Measurements from ENCODE around the gene ZNF462.

Gene ZNF462

DNA sequence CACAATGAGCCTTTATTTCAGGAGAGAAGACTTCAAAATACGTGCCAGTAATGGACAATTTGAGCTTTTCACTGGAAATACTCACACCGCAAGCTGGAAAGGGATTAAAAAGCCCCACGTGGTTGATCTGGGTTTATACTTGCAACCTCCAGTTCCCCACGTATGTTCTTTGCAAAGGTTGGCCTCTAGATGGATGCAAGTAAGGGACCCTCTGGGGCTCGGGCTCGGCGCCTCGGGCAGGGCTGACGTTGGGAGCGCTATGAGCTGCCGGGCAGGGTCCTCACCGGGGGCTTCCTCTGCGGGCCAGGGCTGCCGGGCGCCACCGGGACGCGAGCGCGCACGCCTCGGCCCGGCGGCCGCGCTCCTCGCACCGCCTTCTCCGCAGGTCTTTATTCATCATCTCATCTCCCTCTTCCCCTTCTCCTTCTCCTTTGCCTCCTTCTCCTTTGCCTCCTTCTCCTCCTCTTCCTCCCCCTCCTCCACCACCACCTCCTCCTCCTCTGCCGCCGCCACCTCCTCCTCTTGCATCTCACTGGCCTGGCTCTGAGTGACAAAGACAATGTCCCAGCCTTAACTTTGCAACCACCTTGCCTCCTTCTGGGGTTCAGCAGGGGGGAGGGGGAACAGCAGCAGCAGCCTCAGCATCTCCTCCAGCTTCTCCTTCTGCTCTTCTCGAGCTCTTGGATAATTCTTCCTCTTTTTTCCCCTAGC is 701 bp upstream of the ZNF462 start:
- no peak for DNase-seq

DNA sequence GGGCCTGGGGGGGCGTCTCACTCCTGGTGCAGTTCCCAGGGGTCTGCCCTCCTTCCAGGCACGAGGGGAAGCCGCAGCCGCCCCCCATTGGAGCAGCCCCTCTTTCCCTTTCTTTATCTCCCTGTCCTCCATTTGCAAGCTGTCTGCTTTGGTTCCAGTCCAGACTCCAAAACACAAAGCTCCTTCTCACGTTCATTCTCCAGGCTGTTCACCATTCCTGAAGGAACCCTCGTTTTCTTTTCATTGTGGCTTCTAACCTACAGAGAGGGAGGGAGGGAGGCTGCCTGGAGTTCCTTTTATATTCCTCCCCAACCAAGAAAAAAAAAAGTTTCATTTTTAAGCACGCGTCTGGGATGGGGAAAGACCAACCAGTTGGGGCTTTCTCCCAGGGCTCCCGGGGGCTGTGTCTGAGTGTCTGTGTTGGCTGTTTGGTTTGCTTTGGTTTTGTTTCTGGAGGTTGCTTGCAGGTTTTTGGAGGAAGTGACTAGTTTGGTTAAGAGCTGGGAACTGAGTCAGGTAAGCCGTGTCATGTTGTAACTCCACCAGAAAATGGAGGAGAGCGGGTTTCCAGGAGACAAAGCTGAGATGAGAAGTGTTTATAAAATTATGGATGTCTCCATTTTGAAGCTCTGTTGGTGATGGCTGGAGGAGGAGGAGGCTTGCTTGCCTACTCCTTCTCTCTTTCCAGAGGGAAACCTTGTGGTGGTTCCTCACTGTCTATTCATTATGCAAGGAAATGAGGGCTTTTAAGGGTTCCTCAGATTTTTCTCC is 1.6 kb downstream of the ZNF462 start:
- DNase-seq, result no peak

DNA sequence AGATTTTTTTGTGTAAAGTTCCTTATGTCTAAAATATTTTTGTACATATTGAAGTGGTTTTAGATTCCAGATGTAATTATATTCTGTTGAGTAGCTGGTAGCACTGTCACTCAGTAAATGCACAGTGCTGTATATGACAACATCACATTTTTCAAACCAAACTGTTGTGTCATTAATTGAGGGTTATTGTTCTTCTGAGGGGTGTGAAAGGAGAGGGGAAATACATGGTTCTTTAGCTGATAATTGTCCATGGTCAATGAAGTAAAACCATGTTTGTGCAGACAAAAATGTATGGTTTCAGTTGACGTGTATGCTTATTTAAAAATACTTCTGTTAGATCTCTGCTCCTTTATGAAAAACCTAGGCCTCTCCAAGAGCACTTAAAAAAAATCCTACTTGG is 3.3 kb downstream of the ZNF462 start:
- no peak for DNase-seq

DNA sequence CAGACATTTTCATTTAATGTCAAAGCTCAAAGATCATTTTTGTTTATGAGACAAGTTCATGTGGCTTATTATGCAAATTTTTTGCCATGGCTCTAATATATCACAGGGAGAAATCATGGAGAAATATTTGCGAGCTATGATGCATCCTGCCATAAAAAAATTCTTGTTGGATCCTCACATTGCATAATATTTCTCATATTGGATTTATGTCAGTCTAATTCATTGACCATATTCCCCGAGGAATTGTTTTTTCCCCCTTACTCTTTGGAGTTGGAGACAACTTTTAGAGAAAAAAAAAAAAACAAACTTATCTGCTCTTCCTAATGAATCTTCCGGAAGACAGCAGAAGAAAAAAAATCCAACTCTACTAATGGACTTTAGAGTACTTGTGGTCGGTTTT is 4.3 kb downstream of the ZNF462 start:
- no peak for DNase-seq

DNA sequence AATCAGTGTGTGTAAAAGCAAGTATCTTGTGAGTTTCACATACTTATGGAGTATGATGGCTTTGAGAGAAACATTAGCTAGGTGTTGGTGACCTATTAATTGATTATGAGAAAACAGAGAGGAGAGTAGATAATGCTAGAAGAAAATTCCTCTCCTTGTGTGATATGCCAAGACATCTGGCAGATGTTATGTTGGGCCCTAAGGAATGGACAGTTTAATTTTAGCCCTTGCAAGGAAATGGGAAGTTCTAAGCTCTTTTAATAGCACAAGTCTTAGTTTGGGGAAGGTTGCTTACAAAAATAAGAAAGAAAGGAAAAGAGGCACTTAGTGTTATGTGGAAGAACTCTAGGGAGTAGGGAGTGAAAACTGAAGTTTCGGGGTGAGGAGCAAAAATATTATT is 5.1 kb downstream of the ZNF462 start:
- no peak for DNase-seq

DNA sequence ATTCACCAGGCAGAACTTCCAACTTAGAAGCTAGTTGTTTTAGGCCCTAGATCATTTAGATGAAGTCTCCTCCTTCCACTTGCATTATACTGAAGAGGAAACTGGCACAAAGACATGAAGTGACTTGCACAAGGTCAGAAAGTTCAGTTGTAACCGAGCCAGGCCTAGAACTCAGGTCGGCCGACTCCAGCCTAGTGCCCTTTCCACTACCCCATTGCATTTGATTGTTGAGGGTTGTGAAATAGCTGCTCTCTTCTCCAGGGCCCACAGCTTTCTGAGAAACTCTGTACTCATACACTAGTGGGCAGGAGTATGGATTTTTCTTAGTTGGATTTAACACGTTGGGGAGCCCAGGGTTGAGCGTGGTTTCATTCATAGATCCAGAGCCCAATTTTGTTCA is 5.6 kb downstream of the ZNF462 start:
- DNase-seq, result no peak

DNA sequence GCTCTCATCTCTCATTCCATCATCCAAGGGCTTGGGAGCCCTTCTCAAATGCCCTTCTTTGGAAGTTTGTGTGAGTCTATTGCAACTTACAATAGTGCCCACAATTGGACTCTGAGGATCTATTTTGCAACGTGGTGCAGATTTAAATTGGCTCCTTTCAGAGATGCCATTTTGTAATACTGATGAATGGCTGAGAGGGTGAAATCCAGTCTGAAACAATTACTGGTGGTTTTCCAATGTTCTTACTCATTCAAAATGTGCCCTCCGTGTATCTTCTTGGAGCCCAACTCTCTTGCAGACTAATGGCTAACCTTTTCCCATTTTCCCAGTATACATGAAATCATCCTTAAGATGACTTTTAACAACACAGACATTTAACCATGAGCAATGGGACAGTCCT is 6.1 kb downstream of the ZNF462 start:
- DNase-seq, result no peak

DNA sequence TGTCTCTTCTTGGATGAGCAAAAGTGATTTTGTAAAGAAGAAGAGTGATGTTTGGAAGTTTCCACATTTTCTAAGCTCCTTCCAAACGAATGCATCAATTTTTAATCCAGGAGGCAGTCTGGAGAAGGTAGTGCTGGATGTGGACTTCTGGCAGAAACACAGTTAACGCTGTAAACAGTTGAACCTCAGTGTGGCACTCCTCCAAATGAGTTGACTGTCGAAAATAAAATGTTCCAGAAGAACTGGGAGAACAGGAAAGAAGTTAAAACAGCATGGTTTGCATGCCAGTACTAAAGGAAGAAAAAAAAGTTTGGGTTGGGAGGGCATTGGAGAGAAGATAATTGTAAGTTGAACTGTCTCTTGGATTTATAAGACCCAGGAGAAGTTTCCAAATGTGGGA is 6.5 kb downstream of the ZNF462 start:
- DNase-seq, result no peak

DNA sequence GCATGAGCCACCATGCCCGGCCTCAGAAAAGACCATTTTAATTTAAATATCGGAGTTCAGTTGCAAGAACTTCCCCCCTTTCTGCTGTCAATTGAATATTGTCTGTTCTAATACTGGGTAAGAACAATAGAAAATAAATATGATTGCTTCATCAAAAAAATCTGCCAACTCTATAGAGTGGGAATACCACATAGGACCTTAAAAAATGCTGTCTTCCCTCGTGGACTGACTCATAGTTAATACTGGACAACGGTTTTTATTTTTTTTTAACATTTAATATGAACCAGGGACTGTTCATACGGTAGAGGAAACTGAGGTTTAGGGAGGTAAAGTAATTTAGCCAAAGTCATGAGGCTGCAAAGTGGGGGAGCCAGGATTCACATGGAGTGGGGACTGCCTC is 9.7 kb downstream of the ZNF462 start:
- DNase-seq, result no peak

DNA sequence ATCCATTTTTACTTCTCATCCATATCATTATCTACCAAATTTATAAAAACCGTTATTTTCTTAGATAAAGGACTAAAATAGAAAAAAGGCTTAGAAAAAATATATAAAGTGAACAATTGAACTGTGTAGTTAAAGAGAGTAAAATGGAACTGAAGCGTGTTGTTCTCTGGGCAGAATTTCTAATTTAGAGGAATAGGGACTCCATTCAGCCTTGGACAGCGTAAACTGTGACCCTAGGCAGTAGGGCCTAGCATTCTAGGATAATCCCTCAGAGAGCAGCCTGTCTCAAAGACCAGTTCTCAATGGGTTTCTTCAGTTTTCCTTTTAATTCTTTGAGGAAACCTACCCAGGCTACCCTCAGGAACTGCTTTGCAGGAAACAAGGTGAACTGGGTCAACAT is 11.1 kb downstream of the ZNF462 start:
- DNase-seq, result no peak

DNA sequence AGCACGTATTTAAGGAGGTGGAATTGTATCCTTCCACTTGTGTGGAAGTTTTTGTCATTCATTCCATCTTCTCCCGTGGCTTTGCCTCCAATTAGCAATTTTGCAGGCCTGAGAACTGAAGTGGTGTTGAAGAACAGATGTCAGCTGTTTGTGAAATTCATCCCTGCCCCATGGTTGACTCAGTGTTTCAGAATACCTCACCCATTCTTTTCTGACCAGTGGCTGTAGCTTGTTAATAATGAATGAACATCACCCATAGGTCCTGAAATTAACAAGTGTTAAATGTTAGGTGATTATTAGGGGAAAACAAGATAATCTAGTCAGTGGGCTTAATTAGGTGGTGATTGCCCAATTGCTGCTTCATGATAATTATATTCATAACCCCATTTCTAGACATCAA is 11.7 kb downstream of the ZNF462 start:
- no peak for DNase-seq

DNA sequence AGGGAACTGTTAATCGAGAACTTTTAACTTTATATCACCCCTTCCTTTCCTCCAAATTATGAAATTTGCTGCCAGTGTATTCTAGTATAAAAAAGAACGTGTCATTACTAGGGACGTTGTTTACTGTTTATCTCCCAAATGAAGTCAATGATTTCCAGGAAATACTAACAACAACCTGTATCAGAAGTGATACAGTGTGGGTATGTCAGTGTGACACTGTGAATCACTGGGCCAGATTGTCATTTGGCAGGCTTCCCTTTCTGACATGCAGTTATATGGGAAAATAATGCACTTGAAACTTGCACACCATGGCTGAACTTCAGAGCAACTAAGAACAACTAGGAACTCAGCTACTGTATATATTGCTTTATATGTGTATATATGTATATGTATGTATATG is 12.6 kb downstream of the ZNF462 start:
- no peak for DNase-seq

DNA sequence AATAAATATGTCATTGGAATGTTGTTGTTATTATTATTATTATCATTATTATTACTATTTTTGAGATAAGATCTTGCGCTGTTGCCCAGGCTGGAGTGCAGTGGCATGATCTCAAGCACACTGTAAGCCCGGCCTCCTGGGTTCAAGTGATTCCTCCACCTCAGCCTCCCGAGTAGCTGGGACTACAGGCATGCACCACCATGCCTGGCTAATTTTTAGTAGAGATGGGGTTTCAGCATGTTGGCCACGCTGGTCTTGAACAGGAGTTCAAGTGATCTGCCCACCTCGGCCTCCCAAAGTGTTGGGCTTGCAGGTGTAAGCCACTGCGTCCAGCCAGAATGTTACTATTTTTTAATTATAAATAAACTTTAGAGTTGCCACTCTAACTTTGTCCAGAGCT is 14.4 kb downstream of the ZNF462 start:
- no peak for DNase-seq

DNA sequence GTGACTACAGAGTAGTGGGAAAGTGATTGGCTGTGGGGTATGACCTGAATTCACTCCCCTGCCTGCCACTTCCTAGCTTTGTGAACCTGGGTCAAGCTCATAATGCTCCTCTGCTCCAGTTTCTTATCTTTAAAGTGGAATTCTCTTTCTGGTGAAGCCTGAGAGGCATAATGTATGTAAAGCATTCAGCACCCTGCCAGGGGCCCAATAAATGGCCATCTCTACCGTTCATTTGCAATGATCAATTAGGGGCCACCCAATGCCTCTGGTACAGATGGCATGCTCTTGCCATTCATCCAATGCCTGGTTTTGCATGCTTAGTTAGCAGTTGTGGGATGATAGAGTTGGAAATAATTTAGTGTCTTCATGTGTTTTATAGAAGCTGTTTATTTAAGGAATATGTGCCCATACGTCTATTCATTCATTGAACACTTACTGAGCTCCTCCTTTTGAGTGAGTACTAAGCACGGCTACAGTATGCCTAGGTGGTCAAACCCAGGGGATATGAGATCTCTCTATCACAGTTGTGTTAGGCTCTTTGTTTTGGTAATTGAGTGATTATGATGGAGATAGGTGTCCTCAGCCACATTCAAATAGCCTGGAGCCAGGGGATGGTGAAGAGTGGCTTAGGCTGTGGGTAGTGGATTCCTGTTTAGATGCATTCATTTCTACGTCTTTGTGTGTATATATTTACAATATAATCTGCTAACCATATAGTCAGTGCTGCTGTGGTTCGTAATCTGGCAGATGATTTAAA is 15.3 kb downstream of the ZNF462 start:
- DNase-seq, result no peak

DNA sequence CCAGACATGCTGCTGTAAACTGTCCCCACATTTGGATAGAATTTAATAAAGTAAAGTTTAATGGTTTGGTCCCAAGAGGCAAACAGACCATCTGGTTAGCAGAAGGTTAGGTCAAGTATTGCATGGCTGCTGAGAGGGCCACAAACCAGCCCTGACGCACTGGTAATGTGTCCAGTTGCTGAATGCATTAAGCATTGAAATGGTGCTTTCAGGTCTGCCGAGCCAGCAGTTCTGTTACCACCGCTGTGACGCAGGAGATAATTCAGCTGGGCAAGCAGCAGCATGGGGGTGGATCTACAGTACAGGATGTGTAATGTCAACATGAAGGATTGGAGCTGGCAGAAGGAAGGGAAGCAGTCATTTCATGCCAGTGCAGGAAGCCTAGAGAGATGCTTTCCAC is 16.0 kb downstream of the ZNF462 start:
- DNase-seq, result no peak

DNA sequence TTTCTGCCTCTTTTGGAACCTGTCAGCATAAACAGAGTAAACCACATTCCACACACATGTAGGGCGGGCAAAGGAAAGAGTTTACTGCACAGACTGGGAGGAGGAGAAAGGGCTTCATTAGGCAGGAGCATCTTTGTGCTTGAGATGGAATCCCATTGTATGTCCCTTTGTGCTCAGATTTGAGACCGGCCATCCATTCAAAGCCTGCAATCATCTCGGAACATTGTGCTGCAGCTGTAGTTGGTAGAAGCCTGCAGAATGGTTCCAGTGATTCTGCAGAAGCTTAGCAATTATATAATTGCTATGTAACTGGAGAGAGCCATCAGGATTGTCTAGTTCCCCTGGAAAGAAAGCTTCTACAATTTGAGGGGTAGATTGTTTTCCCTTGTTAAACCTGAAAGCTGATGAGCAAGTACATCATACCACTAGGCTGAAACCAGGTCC is 16.5 kb downstream of the ZNF462 start:
- no peak for DNase-seq

DNA sequence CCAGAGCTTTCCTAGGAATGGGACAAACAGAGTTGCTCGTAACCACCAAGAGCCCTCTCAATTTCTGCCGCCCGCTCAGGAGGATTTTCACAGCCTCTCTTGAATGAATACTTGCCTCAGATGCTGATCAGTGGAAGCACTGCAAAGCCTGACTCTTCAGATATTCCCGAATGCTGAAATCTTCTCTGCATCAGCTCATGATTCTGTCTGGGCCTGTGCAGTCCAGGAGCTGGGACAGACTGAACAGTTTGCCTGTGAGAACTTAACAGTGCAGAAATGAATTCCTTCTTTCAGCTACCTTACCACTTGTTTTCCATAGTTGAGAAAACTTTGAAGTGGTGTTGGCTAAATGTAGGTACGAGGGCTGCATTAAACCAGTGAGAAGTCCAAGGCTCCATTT is 17.1 kb downstream of the ZNF462 start:
- no peak for DNase-seq

DNA sequence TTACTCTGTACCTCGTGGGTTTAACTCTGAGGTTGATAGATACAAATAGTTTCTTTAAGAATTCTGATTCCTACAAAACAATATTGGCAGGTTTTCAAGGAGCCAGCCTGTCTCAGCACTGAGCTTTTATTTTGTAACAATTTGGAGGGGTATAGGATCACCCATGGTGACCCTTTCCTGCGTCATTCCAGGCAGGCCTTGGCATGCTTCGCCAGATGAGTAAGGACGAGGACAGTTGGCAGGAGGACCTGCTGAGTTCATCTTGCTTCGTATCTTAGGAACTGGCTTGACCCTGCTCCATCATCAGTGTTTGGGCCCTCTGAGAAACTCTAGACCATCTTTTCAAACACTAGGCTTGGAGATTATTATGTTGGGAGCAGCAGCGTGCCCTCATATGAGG is 17.9 kb downstream of the ZNF462 start:
- no peak for DNase-seq

DNA sequence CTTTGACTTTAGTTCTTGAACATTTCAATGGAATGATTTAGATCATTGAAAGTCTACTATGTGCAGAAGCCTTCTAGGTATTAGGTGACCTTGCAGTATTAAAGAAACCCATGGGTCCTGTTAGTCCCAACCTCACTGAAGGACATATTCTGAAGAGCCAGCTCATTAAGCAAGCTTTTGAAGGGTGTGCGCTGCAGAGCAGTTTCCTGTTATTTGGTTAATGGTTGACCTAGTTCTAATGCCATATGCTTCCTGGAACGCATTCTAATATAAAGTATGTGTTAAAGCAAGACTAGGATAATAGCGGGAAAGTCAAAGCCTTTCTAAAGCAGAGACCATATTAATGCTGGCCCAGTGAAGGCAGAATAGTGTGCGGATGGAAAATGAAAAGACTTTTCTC is 20.1 kb downstream of the ZNF462 start:
- no peak for DNase-seq

DNA sequence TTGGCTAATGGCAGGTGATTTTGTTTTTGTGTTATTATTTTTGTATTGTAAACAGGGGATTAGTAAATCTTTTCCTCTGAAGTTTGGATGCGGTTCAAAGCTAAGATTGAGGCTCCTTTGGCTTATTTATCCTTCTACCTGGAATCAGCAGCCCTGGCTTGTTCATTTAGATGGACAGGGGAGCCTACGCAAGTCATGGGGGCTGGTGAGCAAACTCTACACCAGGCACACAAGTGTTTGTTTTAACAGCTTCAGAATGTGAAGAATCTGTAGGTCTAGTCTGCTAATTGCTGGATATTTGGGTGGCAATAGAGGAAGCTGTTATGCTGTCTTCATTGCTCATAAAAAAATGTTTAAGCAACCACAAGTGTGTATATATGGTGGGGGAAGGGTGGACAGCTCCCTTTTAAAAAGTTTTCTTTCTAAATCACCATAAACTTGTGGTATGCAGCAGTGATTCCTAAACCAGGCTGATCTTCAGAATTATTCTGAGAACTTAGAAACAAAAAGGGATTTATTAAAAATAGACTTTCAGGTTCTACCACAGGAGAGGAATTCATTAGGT is 20.7 kb downstream of the ZNF462 start:
- DNase-seq, result no peak

DNA sequence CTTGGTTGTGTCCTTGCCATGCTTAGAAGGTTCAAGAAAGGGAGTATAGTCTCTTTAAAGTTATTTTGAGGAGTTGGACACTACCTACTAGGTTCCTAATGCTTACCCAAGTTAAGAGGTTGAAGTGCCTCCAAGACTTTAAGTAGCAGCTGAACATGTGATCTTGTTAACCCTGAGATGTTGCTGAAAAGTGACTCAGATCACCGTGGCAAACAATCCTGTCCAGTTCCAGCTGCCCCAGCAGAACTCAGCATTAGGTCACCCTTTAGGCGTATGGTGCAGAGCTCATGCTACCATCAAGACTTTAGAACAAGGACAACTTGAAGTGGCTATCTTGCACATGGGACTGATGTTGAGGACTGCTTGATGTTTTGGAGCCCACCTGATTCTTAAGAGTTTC is 22.5 kb downstream of the ZNF462 start:
- DNase-seq, result no peak

DNA sequence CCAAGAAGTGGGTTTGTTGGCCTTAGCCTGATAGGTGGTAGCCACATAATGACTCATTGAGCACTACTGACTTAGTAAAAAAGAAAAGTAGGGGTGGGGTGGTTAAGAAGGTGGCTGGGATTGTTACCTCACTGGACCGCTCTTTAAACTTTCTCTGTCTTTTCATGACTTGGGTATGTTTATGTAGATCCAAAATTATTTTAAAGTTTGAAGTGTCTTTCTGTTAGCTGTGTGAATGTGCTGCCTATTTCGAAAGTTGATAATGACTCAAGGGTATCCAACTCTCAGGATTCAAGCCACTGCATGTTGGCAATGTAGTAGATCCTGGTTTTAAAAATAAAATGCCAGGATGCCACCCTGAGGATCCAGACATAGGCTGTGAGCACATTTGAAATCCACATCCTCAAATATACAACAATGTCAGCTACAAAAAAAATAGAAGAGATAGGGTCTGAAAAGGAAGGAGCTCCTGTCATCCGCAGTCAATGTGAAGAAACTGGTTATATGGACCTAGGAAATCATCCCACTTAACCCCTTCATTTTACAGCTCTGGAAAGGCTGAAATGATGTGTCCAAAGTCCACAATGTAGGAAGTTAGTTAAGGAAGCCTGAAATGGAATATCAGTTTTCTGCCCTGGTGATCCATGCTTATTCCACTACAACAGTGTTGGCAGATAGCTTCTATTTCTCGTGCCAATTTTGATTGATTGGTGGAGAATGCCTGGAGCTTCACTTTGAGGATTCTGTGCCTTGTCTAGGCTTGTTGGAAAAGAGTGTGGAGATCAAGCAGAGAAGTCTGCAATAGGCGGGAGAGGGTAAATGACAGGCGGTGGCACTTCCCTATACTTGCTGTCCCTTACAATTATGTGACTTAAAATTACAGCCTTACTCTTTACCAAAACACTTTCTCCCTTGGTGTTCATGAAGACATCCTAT is 23.4 kb downstream of the ZNF462 start:
- DNase-seq, result no peak

DNA sequence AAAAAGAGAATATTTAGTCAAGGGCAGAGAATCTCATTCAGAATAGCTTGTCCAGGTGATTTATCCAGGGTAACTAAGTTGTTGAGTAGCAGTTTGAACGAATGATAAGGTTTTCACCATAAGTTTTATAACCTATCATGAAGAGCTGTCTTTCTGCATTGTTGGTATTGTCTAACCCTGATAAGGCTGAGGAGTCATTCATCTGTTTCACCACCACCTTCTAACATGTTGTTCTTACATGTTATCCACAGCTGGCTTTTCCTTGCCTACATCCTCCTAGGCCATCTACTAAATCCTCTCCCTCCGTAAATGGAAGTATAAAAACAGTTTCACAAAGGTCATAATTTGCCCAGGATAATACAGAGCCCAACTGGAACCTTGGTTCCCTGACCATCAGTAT is 24.1 kb downstream of the ZNF462 start:
- no peak for DNase-seq

Data from activated effector memory CD4-positive, alpha-beta T cell treated with Interleukin-2 at 50 U/mL for 16 hours (primary cell).